MCF 10A (cell line): ENCODE results near the gene SLC25A19. TPM values are rescaled to one million over a fixed set of nuclear protein-coding genes. Genes with fewer than 3 reads are reported as not detected.

ENCODE experiments used
- BruUV-seq: library from RNA; stranded (reverse); fragments of 400-500 nt; replicated peaks from 2 replicates; lab custom pipeline; 2021; lab: Mats Ljungman, UMichigan
- CTCF ChIA-PET: fragments of 300-600 bp; sonication (Branson Sonifier 250); formaldehyde crosslinking; extraction: SDS; loops from one replicate; lab custom pipeline; 2021; ENCODE audit warnings: antibody characterized with exemption, inconsistent platforms; lab: Yijun Ruan, JAX
- POLR2A ChIA-PET: fragments of 300-600, 350-650 bp; sonication (Branson Sonifier 250); formaldehyde crosslinking; extraction: SDS; loops from one replicate; lab custom pipeline; 2020; ENCODE audit warnings: antibody characterized with exemption, inconsistent platforms; lab: Yijun Ruan, JAX
- DNase-seq: peaks from one replicate; pipeline ENCODE4 v3.0.0-alpha.2; 2018; ENCODE audit not compliant: unreplicated experiment
- H3K27ac Mint-ChIP-seq: one replicate; pipeline ENCODE4 v1.8.0; 2022; ENCODE audit warnings: mild to moderate bottlenecking, low read depth, mixed read lengths; ENCODE audit not compliant: unreplicated experiment
- H3K27me3 Mint-ChIP-seq: one replicate; pipeline ENCODE4 v1.8.0; 2022; ENCODE audit warnings: mixed read lengths; ENCODE audit not compliant: insufficient read depth, unreplicated experiment
- H3K36me3 Mint-ChIP-seq: one replicate; pipeline ENCODE4 v1.8.0; 2022; ENCODE audit warnings: mild to moderate bottlenecking, moderate library complexity, mixed read lengths; ENCODE audit not compliant: insufficient read depth, unreplicated experiment
- H3K4me1 Mint-ChIP-seq: one replicate; pipeline ENCODE4 v1.8.0; 2022; ENCODE audit warnings: mixed read lengths; ENCODE audit not compliant: insufficient read depth, unreplicated experiment
- H3K4me3 Mint-ChIP-seq: one replicate; pipeline ENCODE4 v1.8.0; 2022; ENCODE audit warnings: mild to moderate bottlenecking, moderate library complexity, mixed read lengths; ENCODE audit not compliant: unreplicated experiment
- H3K9me3 Mint-ChIP-seq: one replicate; pipeline ENCODE4 v1.8.0; 2022; ENCODE audit warnings: mixed read lengths; ENCODE audit not compliant: unreplicated experiment
- CTCF ChIP-seq: fragments of 200-600 bp; IDR thresholded peaks from one replicate; pipeline ENCODE4 v1.8.0; 2022; ENCODE audit warnings: antibody characterized with exemption, mild to moderate bottlenecking; ENCODE audit not compliant: unreplicated experiment
- intact Hi-C: fragments of 100-400 bp; cut with micrococcal nuclease; formaldehyde crosslinking; loops from 2 replicates; pipeline ENCODE4 v1.14.1; 2022
- total RNA-seq: library from RNA; stranded (reverse); gene quantifications from 2 replicates; pipeline ENCODE4 v1.2.3, GENCODE V29; 2022

The SLC25A19 gene
- total RNA-seq, 1 experiment from 2014 or later: 22.6 TPM

DNA sequence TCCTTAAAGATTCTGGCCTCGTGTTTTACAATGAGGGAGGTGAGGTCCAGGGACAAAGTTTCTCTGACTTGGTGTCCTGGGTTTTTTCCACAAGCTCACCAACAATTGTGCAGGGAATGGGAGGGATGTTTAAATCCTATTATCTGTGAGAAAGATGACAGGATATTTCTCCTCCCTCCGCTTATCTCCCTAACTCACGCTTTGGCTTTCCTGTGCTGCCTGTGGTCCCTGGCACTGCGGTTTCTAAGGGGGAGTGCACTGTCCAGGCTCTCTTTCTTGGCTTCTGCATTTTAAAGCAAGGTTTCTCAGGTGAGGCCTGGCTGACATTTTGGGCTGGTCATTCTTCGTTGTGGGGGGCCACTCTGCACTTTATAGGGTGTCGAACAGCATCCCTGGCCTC is 44.2 kb downstream of the SLC25A19 start:
- Mint-ChIP-seq H3K36me3 (peaks cover 48% of the 10 kb centered on the region), H3K4me3 (no peak overlapping the region), H3K9me3 (no peaks in the 10 kb centered on the region), H3K27me3 (no peaks in the 10 kb centered on the region), H3K4me1 (peaks cover 6% of the 10 kb centered on the region), H3K27ac (no peak overlapping the region)
- no peak for DNase-seq
- no peak for TF ChIP-seq CTCF
- ChIA-PET CTCF (no interaction called here), POLR2A (interaction anchor here (0.6 to 1.7 kb wide), 3 partner anchors 16 to 26 kb away, joined by 3 to 5 read pairs (median 3); partner anchors contain the start of genes GGA3, MIF4GD and MRPS7)
- intact Hi-C loops: no loop called here
- BruUV-seq: no TSS peak

DNA sequence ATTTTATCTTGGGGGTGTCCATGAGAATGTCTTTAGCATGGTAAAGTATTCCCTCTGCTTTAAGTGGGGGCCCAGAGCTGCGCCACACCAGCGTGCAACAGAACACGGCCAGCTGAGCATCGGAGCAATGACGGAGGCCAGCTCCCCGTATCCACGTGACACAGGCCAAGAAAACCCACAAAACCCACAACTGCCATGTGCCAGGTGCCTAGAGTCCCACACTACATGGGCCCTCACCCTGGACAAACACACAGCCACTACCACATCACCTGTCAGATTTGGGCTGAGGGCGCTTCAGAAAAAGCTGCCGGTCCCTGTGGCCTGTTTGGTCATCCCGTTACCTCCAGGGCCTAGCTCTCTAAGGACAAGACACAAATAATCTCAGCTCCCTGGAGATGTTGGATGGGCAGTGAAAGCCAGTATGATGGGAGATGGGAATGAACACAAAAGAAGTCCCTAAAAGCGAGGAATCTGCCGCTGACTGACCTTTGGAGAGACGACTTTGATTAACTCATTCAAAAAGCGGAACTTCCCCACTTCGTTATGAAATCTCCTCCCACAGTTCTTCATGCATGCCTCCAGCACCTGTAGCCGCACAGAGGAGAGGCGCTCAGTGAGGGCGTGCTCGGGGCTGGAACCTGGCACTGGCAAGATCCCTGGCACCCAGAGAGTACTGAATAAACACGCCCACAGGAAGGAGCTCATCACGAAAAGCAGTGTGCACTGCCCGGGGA is 44.9 kb downstream of the SLC25A19 start:
- Mint-ChIP-seq H3K4me1 (no peaks in the 10 kb centered on the region), H3K27ac (no peak overlapping the region), H3K36me3 (peaks cover 44% of the 10 kb centered on the region), H3K27me3 (no peaks in the 10 kb centered on the region), H3K9me3 (no peaks in the 10 kb centered on the region), H3K4me3 (no peak overlapping the region)
- ChIA-PET CTCF (interaction anchor here (0.8 kb wide), 1 partner anchor 72 kb away, joined by 4 read pairs; no protein-coding TSS in a partner anchor), POLR2A (interaction anchor here (0.6 to 1.7 kb wide), 3 partner anchors 15 to 26 kb away, joined by 3 to 5 read pairs (median 3); partner anchors contain the start of genes GGA3, MIF4GD and MRPS7)
- no peak for TF ChIP-seq CTCF
- BruUV-seq: no TSS peak
- intact Hi-C loops: no loop called here
- no peak for DNase-seq

DNA sequence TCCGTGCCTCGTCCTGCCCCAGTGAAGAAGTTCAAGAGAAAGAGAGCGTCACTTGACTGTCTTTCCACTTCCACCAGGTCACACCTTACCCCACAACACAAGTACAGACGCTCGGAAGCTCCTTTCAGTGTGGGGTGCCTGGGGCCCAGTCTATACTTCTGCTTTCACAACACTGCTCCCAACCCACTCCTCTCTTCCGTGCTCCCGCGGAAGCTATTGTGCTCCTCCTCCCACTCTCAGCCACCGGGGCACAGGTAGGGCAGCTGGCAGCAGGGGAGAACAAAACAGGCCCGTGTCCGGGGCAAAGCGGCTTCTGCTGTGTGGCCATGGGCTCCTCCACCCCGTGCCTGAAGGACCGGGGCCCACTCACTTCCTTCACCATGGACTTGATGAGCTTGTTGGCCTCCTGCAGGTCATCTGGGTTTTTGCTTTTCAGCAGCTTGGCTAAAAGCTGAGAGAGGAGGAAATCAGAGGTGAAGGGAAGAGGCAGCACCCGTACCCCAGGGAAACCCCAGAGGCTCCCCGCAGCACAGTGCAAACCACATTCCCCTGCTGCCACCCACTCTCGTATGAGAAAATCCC is 46.7 kb downstream of the SLC25A19 start:
- Mint-ChIP-seq H3K4me1 (peaks cover 5% of the 10 kb centered on the region), H3K36me3 (peaks cover 46% of the 10 kb centered on the region), H3K27me3 (no peaks in the 10 kb centered on the region), H3K4me3 (no peak overlapping the region), H3K9me3 (no peaks in the 10 kb centered on the region), H3K27ac (no peak overlapping the region)
- CTCF ChIA-PET: interaction anchor here (0.6 to 1.3 kb wide), 3 partner anchors 18 to 170 kb away, joined by 3 to 4 read pairs (median 3); no protein-coding TSS in a partner anchor
- intact Hi-C loops: no loop called here
- TF ChIP-seq CTCF: no peak
- BruUV-seq: no TSS peak
- no peak for DNase-seq
- POLR2A ChIA-PET: interaction anchor here (0.7 kb wide), 1 partner anchor 685 kb away, joined by 3 read pairs; no protein-coding TSS in a partner anchor

DNA sequence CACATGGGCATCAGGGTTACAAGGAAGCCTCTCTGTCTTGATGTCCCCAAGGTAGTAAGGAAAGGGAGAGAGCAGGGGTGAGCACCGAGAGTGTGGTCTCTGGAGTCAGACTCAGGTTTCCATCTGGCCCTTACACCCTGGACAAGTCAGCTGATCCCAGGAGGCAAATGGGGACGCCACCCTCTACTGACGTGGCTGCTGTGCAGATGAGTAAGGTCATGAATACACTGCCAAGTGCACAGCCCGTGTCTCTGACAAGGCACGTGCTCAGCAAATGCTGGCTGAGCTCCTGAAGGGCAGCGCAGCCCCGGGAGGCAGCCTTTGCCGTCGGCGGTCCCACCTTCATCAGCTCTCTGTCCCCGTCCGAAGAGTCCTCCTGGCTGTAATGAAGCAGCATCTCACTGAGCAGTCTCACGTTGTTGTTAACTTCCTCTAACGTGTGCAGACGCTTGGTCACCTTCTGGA is 47.2 kb downstream of the SLC25A19 start:
- no peak overlapping the region for H3K27ac Mint-ChIP-seq
- no TSS peak for BruUV-seq
- intact Hi-C loops: no loop called here

More for the DNA sequence above, 47.2 kb downstream of the SLC25A19 start:
- ChIA-PET POLR2A (interaction anchor here (0.6 to 1.9 kb wide), 3 partner anchors 8 to 684 kb away, joined by 3 to 7 read pairs (median 3); no protein-coding TSS in a partner anchor), CTCF (interaction anchor here (1.0 to 1.3 kb wide), 3 partner anchors 8 to 170 kb away, joined by 3 to 4 read pairs (median 3); no protein-coding TSS in a partner anchor)
- Mint-ChIP-seq H3K27me3 (no peaks in the 10 kb centered on the region), H3K9me3 (no peaks in the 10 kb centered on the region), H3K36me3 (peaks cover 46% of the 10 kb centered on the region), H3K4me1 (peaks cover 5% of the 10 kb centered on the region), H3K4me3 (no peak overlapping the region)
- TF ChIP-seq CTCF: no peak
- DNase-seq: peak; percentile 20
